ACC112 (cell line): ENCODE results near the gene FKBP8.

Experiments used
- H2AFZ ChIP-seq: fragments of 200-600 bp; sonication (generic); one replicate; pipeline ENCODE4 v1.6.0; 2017; ENCODE audit warnings: antibody characterized with exemption, low read length; ENCODE audit not compliant: unreplicated experiment
- H3K27ac ChIP-seq: fragments of 200-600 bp; sonication (generic); 2 replicates; pipeline ENCODE4 v1.5.1; 2014; ENCODE audit warnings: low read depth, mild to moderate bottlenecking, antibody characterized with exemption, low read length, moderate library complexity
- H3K27me3 ChIP-seq: fragments of 200-600 bp; sonication (generic); 2 replicates; pipeline ENCODE4 v1.6.1; 2014; ENCODE audit warnings: mild to moderate bottlenecking, antibody characterized with exemption, low read length, moderate library complexity, mixed read lengths; ENCODE audit not compliant: insufficient read depth
- H3K36me3 ChIP-seq: fragments of 200-600 bp; sonication (generic); 2 replicates; pipeline ENCODE4 v1.6.1; 2016; ENCODE audit warnings: mild to moderate bottlenecking, antibody characterized with exemption, low read length, moderate library complexity, mixed read lengths; ENCODE audit not compliant: insufficient read depth
- H3K4me1 ChIP-seq: fragments of 200-600 bp; sonication (generic); one replicate; pipeline ENCODE4 v1.6.1; 2016; ENCODE audit warnings: low read length, mixed read lengths; ENCODE audit not compliant: insufficient read depth, unreplicated experiment, control insufficient read depth
- H3K4me3 ChIP-seq: fragments of 200-600 bp; sonication (generic); 2 replicates; pipeline ENCODE4 v1.5.1; 2014; ENCODE audit warnings: mild to moderate bottlenecking, low read depth, low read length
- H3K79me2 ChIP-seq: fragments of 200-600 bp; sonication (generic); one replicate; pipeline ENCODE4 v1.6.0; 2016; ENCODE audit warnings: low read length; ENCODE audit not compliant: control insufficient read depth, unreplicated experiment, insufficient read depth

The FKBP8 gene

DNA sequence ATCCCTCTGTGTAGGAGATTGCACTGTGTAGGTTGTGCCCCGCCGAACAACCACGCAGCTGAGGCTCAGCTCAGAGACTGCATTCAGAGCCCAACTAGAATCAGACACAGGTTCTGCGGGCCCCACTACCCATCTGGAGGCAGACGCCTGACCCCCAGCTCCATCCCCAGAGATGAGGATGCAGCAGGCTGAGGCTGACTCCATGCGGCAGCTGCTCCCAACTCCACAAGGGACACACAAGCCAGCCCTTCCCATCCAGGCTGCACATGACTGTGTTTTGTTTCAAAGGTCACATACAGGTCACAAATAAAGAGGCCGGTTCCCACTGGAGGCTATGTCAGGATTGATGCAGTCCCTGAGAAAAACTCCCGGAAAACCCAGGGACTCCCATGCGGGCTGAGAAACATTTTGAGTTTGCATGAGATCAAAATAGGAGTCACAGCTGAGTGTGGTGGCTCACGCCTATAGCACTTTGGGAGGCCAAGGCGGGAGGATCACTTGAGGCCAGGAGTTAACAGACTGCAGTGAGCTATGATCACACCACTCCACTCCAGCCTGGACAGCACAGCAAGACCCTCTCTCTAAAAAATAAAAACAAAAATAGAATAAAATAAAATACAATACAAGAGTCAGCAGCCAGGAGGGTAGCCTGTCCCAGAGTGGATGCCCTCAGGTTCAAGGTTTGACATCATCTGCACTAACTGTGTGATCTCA, 35.5 kb downstream of the FKBP8 start:
- no peaks in the 10 kb centered on the region for H3K27me3 ChIP-seq
- H3K4me3 ChIP-seq = no peak overlapping the region
- H3K4me1 ChIP-seq = peaks cover 13% of the 10 kb centered on the region
- peaks cover 87% of the 10 kb centered on the region for H3K79me2 ChIP-seq
- H3K27ac ChIP-seq = no peak overlapping the region
- H3K36me3 ChIP-seq = no peaks in the 10 kb centered on the region
- H2AFZ ChIP-seq = no peak overlapping the region

- no peak overlapping the region for H2AFZ ChIP-seq
- H3K79me2 ChIP-seq = peaks cover 87% of the 10 kb centered on the region
- H3K36me3 ChIP-seq = no peaks in the 10 kb centered on the region
- no peak overlapping the region for H3K27ac ChIP-seq
- no peak overlapping the region for H3K4me3 ChIP-seq
- H3K4me1 ChIP-seq = peaks cover 13% of the 10 kb centered on the region
- no peaks in the 10 kb centered on the region for H3K27me3 ChIP-seq
Measured at GRCh38 chr19:18507021-18507726, 36.2 kb downstream of the FKBP8 start.

- Histone ChIP-seq H3K4me1 (peaks cover 13% of the 10 kb centered on the region), H3K27ac (no peak overlapping the region), H3K4me3 (no peak overlapping the region), H3K79me2 (peaks cover 90% of the 10 kb centered on the region), H3K27me3 (no peaks in the 10 kb centered on the region), H3K36me3 (no peaks in the 10 kb centered on the region), H2AFZ (no peak overlapping the region)
Measured at GRCh38 chr19:18506101-18506930, 37.1 kb downstream of the FKBP8 start.

GRCh38 chr19:18504886-18505610, 38.3 kb downstream of the FKBP8 start:
- H3K4me1 ChIP-seq = peaks cover 13% of the 10 kb centered on the region

DNA sequence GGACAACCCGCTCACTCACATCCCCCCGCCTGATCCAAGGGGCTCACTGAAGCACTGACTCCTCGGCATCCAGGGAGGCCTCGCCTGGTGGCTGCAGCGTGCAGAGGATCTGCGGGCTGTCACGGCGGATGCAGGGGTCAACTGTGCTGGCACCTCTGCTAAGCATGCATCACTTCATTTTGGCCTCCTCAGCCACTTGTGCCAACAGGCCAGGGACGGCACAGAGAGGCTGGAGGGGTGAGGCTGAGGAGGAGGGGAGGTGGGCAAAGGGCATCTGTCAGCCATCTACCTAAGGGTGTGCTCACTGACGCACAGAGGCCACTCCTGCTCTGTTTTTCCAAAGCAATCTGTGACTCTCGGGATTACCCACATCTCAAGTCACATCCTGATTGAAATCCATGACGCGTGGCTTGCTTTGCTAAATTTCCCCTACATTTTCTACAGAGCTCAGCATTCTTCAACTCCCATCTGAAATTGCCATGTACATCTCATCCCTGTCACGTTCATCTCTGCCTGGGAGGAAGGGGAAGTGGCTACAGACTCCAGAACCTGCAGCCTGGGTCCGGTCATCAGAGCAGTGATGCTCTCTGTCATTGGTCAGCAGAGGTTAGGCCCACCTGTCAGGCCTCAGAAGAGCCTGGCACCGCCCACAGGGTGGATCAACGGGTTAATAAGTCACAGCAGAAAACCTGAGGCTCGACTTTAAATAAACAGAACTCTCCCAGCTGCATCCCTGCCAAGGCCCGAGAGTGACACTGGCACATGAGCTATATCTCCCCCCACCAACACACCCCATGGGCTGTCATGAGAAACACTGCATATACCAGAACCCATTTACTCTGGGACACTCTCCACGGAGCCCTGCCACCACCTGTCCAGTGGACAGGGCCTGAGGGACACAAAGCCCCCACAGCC, 39.1 kb downstream of the FKBP8 start:
- Histone ChIP-seq H3K4me1 (peaks cover 13% of the 10 kb centered on the region), H3K27ac (no peak overlapping the region)

More at GRCh38 chr19:18504886-18505610, 38.3 kb downstream of the FKBP8 start:
- no peak overlapping the region for H3K27ac ChIP-seq
- no peaks in the 10 kb centered on the region for H3K36me3 ChIP-seq
- no peak overlapping the region for H2AFZ ChIP-seq
- H3K79me2 ChIP-seq = peaks cover 87% of the 10 kb centered on the region
- no peaks in the 10 kb centered on the region for H3K27me3 ChIP-seq
- no peak overlapping the region for H3K4me3 ChIP-seq

GRCh38 chr19:18503337-18503970, 39.9 kb downstream of the FKBP8 start:
- no peaks in the 10 kb centered on the region for H3K36me3 ChIP-seq
- no peak overlapping the region for H3K4me3 ChIP-seq
- no peak overlapping the region for H2AFZ ChIP-seq
- H3K27me3 ChIP-seq = no peaks in the 10 kb centered on the region
- H3K79me2 ChIP-seq = peaks cover 84% of the 10 kb centered on the region
- H3K4me1 ChIP-seq = peaks cover 13% of the 10 kb centered on the region
- H3K27ac ChIP-seq = no peak overlapping the region

More for the DNA sequence above, 39.1 kb downstream of the FKBP8 start:
- Histone ChIP-seq H3K4me3 (no peak overlapping the region), H3K27me3 (no peaks in the 10 kb centered on the region), H3K36me3 (no peaks in the 10 kb centered on the region), H3K79me2 (peaks cover 87% of the 10 kb centered on the region), H2AFZ (no peak overlapping the region)

DNA sequence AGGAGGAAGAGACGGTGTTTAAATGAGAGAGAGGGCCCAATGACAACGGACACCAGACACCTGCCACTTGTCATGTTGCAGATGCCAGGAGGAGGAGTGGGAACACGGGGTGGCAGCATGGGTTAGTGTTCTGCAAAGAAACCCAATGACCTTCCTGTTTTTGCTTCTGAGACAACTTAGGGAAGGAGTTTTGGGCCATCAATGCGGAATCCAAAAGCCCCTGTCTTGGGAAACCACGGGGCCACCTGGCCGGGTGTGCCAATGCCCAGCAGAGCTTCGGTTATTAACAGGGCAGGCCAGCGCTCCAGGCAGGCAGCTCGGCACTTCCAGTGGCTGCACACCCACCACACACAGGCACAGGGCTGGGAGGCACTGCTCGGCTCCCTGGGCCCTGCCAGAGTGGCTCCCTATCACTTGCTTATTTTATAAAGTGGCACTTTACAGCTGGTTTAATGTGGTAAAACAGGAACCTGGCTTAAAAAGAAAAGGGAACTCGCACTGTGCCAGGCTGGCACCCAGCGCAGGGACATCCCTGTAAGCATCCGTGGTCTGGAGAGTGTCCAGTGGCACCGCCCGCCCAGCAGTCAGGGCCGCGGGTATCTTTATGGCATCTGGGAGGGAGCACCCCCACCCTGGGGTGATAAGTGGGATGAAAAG, 40.6 kb downstream of the FKBP8 start:
- Histone ChIP-seq H3K36me3 (no peaks in the 10 kb centered on the region), H3K79me2 (peaks cover 85% of the 10 kb centered on the region), H3K4me3 (no peak overlapping the region), H3K27ac (no peak overlapping the region), H2AFZ (no peak overlapping the region), H3K27me3 (no peaks in the 10 kb centered on the region), H3K4me1 (peaks cover 10% of the 10 kb centered on the region)

GRCh38 chr19:18502246-18502637, 41.1 kb downstream of the FKBP8 start:
- no peak overlapping the region for H3K4me3 ChIP-seq
- peaks cover 5% of the 10 kb centered on the region for H3K4me1 ChIP-seq
- no peak overlapping the region for H3K27ac ChIP-seq

DNA sequence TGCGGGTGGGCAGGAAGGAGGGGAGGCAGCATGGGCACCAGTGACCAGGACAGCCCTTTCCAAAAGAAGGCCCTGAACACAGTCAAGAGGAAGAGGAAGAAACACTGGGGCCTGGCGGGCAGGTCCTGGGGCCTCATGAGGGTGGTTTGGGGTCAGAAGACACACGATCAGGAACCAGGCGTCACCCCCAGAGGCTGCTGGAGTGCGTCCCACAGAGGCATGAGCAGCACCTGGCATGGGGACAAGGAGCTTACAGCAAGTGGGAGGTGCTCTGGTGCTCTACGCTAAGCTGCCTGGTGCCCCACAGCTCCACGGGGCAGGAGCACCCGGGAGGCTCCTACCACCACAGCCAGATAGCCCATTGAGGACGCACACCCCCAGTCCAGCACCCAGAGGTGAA, 41.5 kb downstream of the FKBP8 start:
- Histone ChIP-seq H3K79me2 (peaks cover 82% of the 10 kb centered on the region), H2AFZ (no peak overlapping the region), H3K4me1 (peaks cover 3% of the 10 kb centered on the region), H3K4me3 (no peak overlapping the region), H3K27me3 (no peaks in the 10 kb centered on the region), H3K36me3 (no peaks in the 10 kb centered on the region), H3K27ac (no peak overlapping the region)

More at GRCh38 chr19:18502246-18502637, 41.1 kb downstream of the FKBP8 start:
- Histone ChIP-seq H3K27me3 (no peaks in the 10 kb centered on the region), H2AFZ (no peak overlapping the region), H3K36me3 (no peaks in the 10 kb centered on the region), H3K79me2 (peaks cover 81% of the 10 kb centered on the region)
